Measurements from ENCODE around the gene VAV3.

The VAV3 gene

GRCh38 chr1:107536266-107536665 is 428.7 kb downstream of the VAV3 start:
- no peak for DNase-seq (ENCODE audit: low read depth in 2 of 2)

GRCh38 chr1:107535091-107535490 is 429.9 kb downstream of the VAV3 start:
- DNase-seq (ENCODE audit: low read depth in 2 of 2), result no peak

- DNase-seq (ENCODE audit: low read depth in 2 of 2), result no peak
Measured at GRCh38 chr1:107534632-107535031, 430.3 kb downstream of the VAV3 start.

- no peak for DNase-seq (ENCODE audit: low read depth in 2 of 2)
Measured at GRCh38 chr1:107533436-107533835, 431.5 kb downstream of the VAV3 start.

GRCh38 chr1:107532318-107532717 is 432.7 kb downstream of the VAV3 start:
- DNase-seq (ENCODE audit: low read depth in 2 of 2), result no peak

GRCh38 chr1:107531065-107531908 is 433.7 kb downstream of the VAV3 start:
- no peak for DNase-seq (ENCODE audit: low read depth in 2 of 2)

- no peak for DNase-seq (ENCODE audit: low read depth in 2 of 2)
Measured at GRCh38 chr1:107530543-107530942, 434.4 kb downstream of the VAV3 start.

GRCh38 chr1:107529511-107530149 is 435.4 kb downstream of the VAV3 start:
- DNase-seq (ENCODE audit: low read depth in 2 of 2), result peak in 1 of 2 donors; percentile 1

- no peak for DNase-seq (ENCODE audit: low read depth in 2 of 2)
Measured at GRCh38 chr1:107526524-107527198, 438.3 kb downstream of the VAV3 start.

- DNase-seq (ENCODE audit: low read depth in 2 of 2), result no peak
Measured at GRCh38 chr1:107525961-107526360, 439.0 kb downstream of the VAV3 start.

GRCh38 chr1:107525145-107525544 is 439.8 kb downstream of the VAV3 start:
- DNase-seq (ENCODE audit: low read depth in 2 of 2), result no peak

- DNase-seq (ENCODE audit: low read depth in 2 of 2), result no peak
Measured at GRCh38 chr1:107524301-107524700, 440.7 kb downstream of the VAV3 start.

- DNase-seq (ENCODE audit: low read depth in 2 of 2), result no peak
Measured at GRCh38 chr1:107523736-107524135, 441.2 kb downstream of the VAV3 start.

- no peak for DNase-seq (ENCODE audit: low read depth in 2 of 2)
Measured at GRCh38 chr1:107523061-107523460, 441.9 kb downstream of the VAV3 start.

Data from activated CD4-positive, alpha-beta T cell treated with anti-CD3 and anti-CD28 coated beads for 24 hours (primary cell).